H1 (cell line): ENCODE data around the gene FGF21. TPM values are rescaled to one million over a fixed set of nuclear protein-coding genes. Genes with fewer than 3 reads are reported as not detected.

Source experiments
- CTCF ChIA-PET: fragments of 300-600 bp; sonication (Branson Sonifier 250); formaldehyde crosslinking; loops from one replicate; lab custom pipeline; 2021; ENCODE audit not compliant: partially characterized antibody; lab: Charles Lee
- POLR2A ChIA-PET: fragments of 300-600 bp; sonication (Branson Sonifier 250); formaldehyde crosslinking; loops from one replicate; lab custom pipeline; 2021; ENCODE audit warnings: inconsistent platforms; ENCODE audit not compliant: partially characterized antibody; lab: Charles Lee
- DNase-seq, 2 experiments: peaks; one replicate each; pipeline versions ENCODE4 v3.0.0 to v3.0.0-alpha.2; 2010 to 2022; ENCODE audit warnings: low spot score in 2 of 2, low read depth in 1 of 2, mixed read lengths in 1 of 2
- FAIRE-seq: peaks from 2 replicates; lab custom pipeline; 2011; peaks lifted over from hg19 to GRCh38; lab: Jason Lieb, UNC
- H2AFZ ChIP-seq: 2 replicates; pipeline ENCODE4 v1.8.1; 2012; ENCODE audit warnings: low read length, inconsistent platforms
- H2AK5ac ChIP-seq: 2 replicates; pipeline ENCODE4 v1.6.1; 2013; ENCODE audit warnings: low read depth, low read length
- H2BK120ac ChIP-seq: replicated peaks from 2 replicates; pipeline ENCODE3; 2013; ENCODE audit warnings: low read depth, low read length, inconsistent platforms
- H2BK12ac ChIP-seq: 2 replicates; pipeline ENCODE4 v1.6.1; 2013; ENCODE audit warnings: low read depth, low read length
- H2BK15ac ChIP-seq: 2 replicates; pipeline ENCODE4 v1.6.1; 2013; ENCODE audit warnings: low read length
- H2BK20ac ChIP-seq: 2 replicates; pipeline ENCODE4 v1.6.1; 2013; ENCODE audit warnings: low read length
- H2BK5ac ChIP-seq: 2 replicates; pipeline ENCODE4 v1.6.1; 2013; ENCODE audit warnings: low read depth, low read length
- H3K14ac ChIP-seq: 2 replicates; pipeline ENCODE4 v1.6.1; 2013; ENCODE audit warnings: inconsistent platforms; ENCODE audit not compliant: insufficient read length
- H3K18ac ChIP-seq: 2 replicates; pipeline ENCODE4 v1.6.1; 2013; ENCODE audit warnings: low read length; ENCODE audit errors: extremely low read depth
- H3K23ac ChIP-seq: 2 replicates; pipeline ENCODE4 v1.6.1; 2013; ENCODE audit warnings: inconsistent platforms; ENCODE audit not compliant: insufficient read length
- H3K23me2 ChIP-seq: 2 replicates; pipeline ENCODE4 v1.6.1; 2013; ENCODE audit warnings: low read depth, low read length
- H3K27ac ChIP-seq: 2 replicates; pipeline ENCODE4 v1.6.1; 2011; ENCODE audit warnings: low read depth, low read length, inconsistent platforms
- H3K27me3 ChIP-seq, 4 experiments: replicated peaks in 1 of 4; 1 replicate in 1 of 4; 2 replicates in 3 of 4; pipeline versions ENCODE4 v1.6.1 to v1.8.1; 2011 to 2013; ENCODE audit warnings: low read length in 3 of 4, mild to moderate bottlenecking in 3 of 4, inconsistent platforms in 2 of 4, mixed read lengths in 2 of 4, moderate library complexity in 1 of 4; ENCODE audit not compliant: control insufficient read depth in 3 of 4, insufficient read depth in 3 of 4; ENCODE audit errors: extremely low read depth in 1 of 4
- H3K36me3 ChIP-seq, 4 experiments: 2 replicates each; pipeline versions ENCODE4 v1.6.1 to v1.8.1; 2011 to 2013; ENCODE audit warnings: mild to moderate bottlenecking in 4 of 4, low read length in 3 of 4, moderate library complexity in 2 of 4, control low read depth in 1 of 4, inconsistent platforms in 1 of 4; ENCODE audit not compliant: insufficient read depth in 4 of 4, control insufficient read depth in 2 of 4
- H3K4ac ChIP-seq: replicated peaks from 2 replicates; pipeline ENCODE3; 2013; ENCODE audit warnings: low read length, low read depth, mixed read lengths, inconsistent platforms; ENCODE audit not compliant: insufficient read length
- H3K4me1 ChIP-seq, 4 experiments: replicated peaks in 1 of 4; 1 replicate in 1 of 4; 2 replicates in 3 of 4; pipeline versions ENCODE4 v1.6.1 to v1.8.1; 2011 to 2013; ENCODE audit warnings: low read length in 3 of 4, inconsistent platforms in 2 of 4, mixed read lengths in 1 of 4; ENCODE audit not compliant: insufficient read depth in 4 of 4, control insufficient read depth in 3 of 4
- H3K4me2 ChIP-seq, 2 experiments: 2 replicates each; pipeline versions ENCODE4 v1.6.1 to v1.8.1; 2011 to 2013; ENCODE audit warnings: low read depth in 2 of 2, low read length in 2 of 2, control low read depth in 1 of 2, inconsistent platforms in 1 of 2, mild to moderate bottlenecking in 1 of 2; ENCODE audit not compliant: insufficient read depth in 1 of 2
- H3K4me3 ChIP-seq, 4 experiments: fragments of 200-600, 300-600 bp in 1 of 4; sonication (generic), shearing (Covaris generic), sonication (Bioruptor Twin) in 1 of 4; 2 replicates each; pipeline versions ENCODE4 v1.5.1 to v1.8.1; 2011 to 2016; ENCODE audit warnings: low read length in 4 of 4, low read depth in 3 of 4, control low read depth in 2 of 4, inconsistent platforms in 2 of 4, mild to moderate bottlenecking in 2 of 4, mixed read lengths in 1 of 4, moderate library complexity in 1 of 4; ENCODE audit not compliant: insufficient read depth in 2 of 4; ENCODE audit errors: extremely low read depth in 1 of 4
- H3K56ac ChIP-seq: replicated peaks from 2 replicates; pipeline ENCODE3; 2013; ENCODE audit warnings: low read depth, mild to moderate bottlenecking, mixed read lengths, low read length, inconsistent platforms; ENCODE audit not compliant: insufficient read length
- H3K79me1 ChIP-seq: 2 replicates; pipeline ENCODE4 v1.6.1; 2013; ENCODE audit warnings: low read depth, low read length, control low read depth
- H3K79me2 ChIP-seq, 2 experiments: 2 replicates each; pipeline versions ENCODE4 v1.6.1 to v1.8.1; 2012 to 2013; ENCODE audit warnings: low read length in 2 of 2, mild to moderate bottlenecking in 2 of 2, inconsistent platforms in 1 of 2; ENCODE audit not compliant: insufficient read depth in 2 of 2, control insufficient read depth in 1 of 2
- H3K9ac ChIP-seq, 4 experiments: replicated peaks in 1 of 4; 1 replicate in 1 of 4; 2 replicates in 3 of 4; pipeline versions ENCODE4 v1.6.1 to v1.8.1; 2011 to 2013; ENCODE audit warnings: low read depth in 3 of 4, low read length in 3 of 4, control low read depth in 2 of 4, mild to moderate bottlenecking in 2 of 4, moderate library complexity in 2 of 4, inconsistent platforms in 1 of 4; ENCODE audit errors: extremely low read depth in 1 of 4
- H3K9me3 ChIP-seq, 2 experiments: 2 replicates each; pipeline versions ENCODE4 v1.6.1 to v1.8.1; 2012 to 2013; ENCODE audit warnings: mild to moderate bottlenecking in 2 of 2, moderate library complexity in 2 of 2, control low read depth in 1 of 2, inconsistent platforms in 1 of 2, low read depth in 1 of 2, low read length in 1 of 2, mixed read lengths in 1 of 2; ENCODE audit not compliant: insufficient read depth in 2 of 2
- H4K20me1 ChIP-seq, 2 experiments: replicated peaks in 1 of 2; 2 replicates each; pipeline versions ENCODE3 to v1.8.1; 2011 to 2013; ENCODE audit warnings: inconsistent platforms in 2 of 2, low read length in 2 of 2, mild to moderate bottlenecking in 1 of 2; ENCODE audit not compliant: insufficient read depth in 2 of 2, control insufficient read depth in 1 of 2
- H4K5ac ChIP-seq: 2 replicates; pipeline ENCODE4 v1.6.1; 2013; ENCODE audit warnings: low read length, low read depth, mixed read lengths, inconsistent platforms; ENCODE audit not compliant: insufficient read length
- H4K8ac ChIP-seq: 2 replicates; pipeline ENCODE4 v1.8.0; 2013; ENCODE audit warnings: mild to moderate bottlenecking, moderate library complexity, low read length, inconsistent platforms; ENCODE audit not compliant: insufficient read depth; ENCODE audit errors: extremely low read depth
- H4K91ac ChIP-seq: replicated peaks from 2 replicates; pipeline ENCODE3; 2013; ENCODE audit warnings: low read length, mixed read lengths, inconsistent platforms; ENCODE audit not compliant: insufficient read length
- ASH2L ChIP-seq: fragments of 200-600, 300-600 bp; sonication (generic); IDR thresholded peaks from one replicate; pipeline ENCODE4 v1.7.1; 2017; ENCODE audit warnings: low read length
- CEBPB ChIP-seq: IDR thresholded peaks from 2 replicates; pipeline ENCODE4 v1.6.1; 2012; ENCODE audit warnings: low read depth, low read length
- CHD2 ChIP-seq: IDR thresholded peaks from 2 replicates; pipeline ENCODE4 v1.6.1; 2012; ENCODE audit warnings: low read length, improper control_type of control experiment
- HDAC6 ChIP-seq: IDR thresholded peaks from one replicate; pipeline ENCODE4 v1.7.1; 2012; ENCODE audit warnings: low read depth, mild to moderate bottlenecking, inconsistent platforms, low read length, moderate library complexity
- NRF1 ChIP-seq: IDR thresholded peaks from 2 replicates; pipeline ENCODE4 v1.6.1; 2011; ENCODE audit warnings: mild to moderate bottlenecking, low read depth, low read length, improper control_type of control experiment
- POLR2AphosphoS5 ChIP-seq: IDR thresholded peaks from 2 replicates; pipeline ENCODE4 v1.6.1; 2011; ENCODE audit warnings: low read depth, low read length
- RXRA ChIP-seq: IDR thresholded peaks from 2 replicates; pipeline ENCODE4 v1.6.1; 2011; ENCODE audit warnings: low read depth, mild to moderate bottlenecking, low read length, moderate library complexity; ENCODE audit not compliant: insufficient read depth
- SIN3A ChIP-seq, 2 experiments: IDR thresholded peaks in 1 of 2; conservative IDR thresholded peaks in 1 of 2; 2 replicates each; pipeline ENCODE4 v1.6.1; 2011 to 2012; ENCODE audit warnings: low read length in 2 of 2, improper control_type of control experiment in 1 of 2, low read depth in 1 of 2, mild to moderate bottlenecking in 1 of 2
- SP2 ChIP-seq: IDR thresholded peaks from 2 replicates; pipeline ENCODE4 v1.6.1; 2012; ENCODE audit warnings: mild to moderate bottlenecking, low read length, inconsistent platforms
- TEAD4 ChIP-seq: IDR thresholded peaks from 2 replicates; pipeline ENCODE4 v1.6.1; 2012; ENCODE audit warnings: low read depth, low read length, inconsistent platforms, mixed read lengths
- WGBS, 2 experiments: shearing (Covaris generic) in 1 of 2; methylation state at CpG; one replicate each; pipeline versions ENCODE4 v1.1.6 to v1.1.7; 2013 to 2015; ENCODE audit warnings: low lambda C conversion rate in 2 of 2, mixed read lengths in 2 of 2, inconsistent platforms in 1 of 2, low coverage in 1 of 2, missing lambda C conversion rate in 1 of 2; ENCODE audit not compliant: insufficient replicate concordance in 2 of 2, insufficient coverage in 1 of 2, insufficient read length in 1 of 2; ENCODE audit errors: extremely low coverage in 1 of 2, missing lambda C conversion rate in 1 of 2; 5-methylcytosine and 5-hydroxymethylcytosine counted together
- polyA plus RNA-seq, 7 experiments: library from polyadenylated mRNA; depleted of rRNA in 3 of 7; stranded (reverse) in 5 of 7; unstranded in 2 of 7; fragments of >200 nt in 5 of 7; fragments of 200-250 nt in 2 of 7; gene quantifications; 1 replicate in 5 of 7; 2 replicates in 1 of 7; 4 replicates in 1 of 7; pipeline versions ENCODE4 v1.2.1 to v1.2.3, GENCODE V29; 2011 to 2013; ENCODE audit warnings: missing spikeins in 2 of 7, mixed read lengths in 2 of 7
- total RNA-seq: library from RNA; stranded (reverse); fragmentation: NEBNext Ultra II Directional; extraction: Animal tissue kit (Norgen Biotek cat#: 25700); gene quantifications from 2 replicates; pipeline ENCODE4 v1.2.1, GENCODE V29; 2021
- TF ChIP-seq, protein P1 (sequence below), 3 experiments: IDR thresholded peaks; 1 replicate in 2 of 3; 2 replicates in 1 of 3; pipeline versions ENCODE4 v1.5.1 to v1.6.1; 2011; ENCODE audit warnings: low read length in 3 of 3, mild to moderate bottlenecking in 3 of 3, inconsistent platforms in 2 of 3, low read depth in 1 of 3, moderate library complexity in 1 of 3; ENCODE audit not compliant: insufficient read depth in 1 of 3; ENCODE audit errors: control extremely low read depth in 1 of 3

Gene FGF21
- total and polyA plus RNA-seq, 2 of the 8 experiments (the other 6 are each of a cell fraction or from before 2014, with no cell fraction given): 0.48 to 0.80 TPM

GRCh38 chr19:48768994-48769713 lies 13.8 kb downstream of the FGF21 start:
- ChIA-PET POLR2A (interaction anchor here (0.7 to 5.0 kb wide), 7 partner anchors 10 to 123 kb away, joined by 3 to 39 read pairs (median 6); partner anchors contain the start of genes CA11 and FUT2), CTCF (interaction anchor here (0.6 to 2.2 kb wide), 8 partner anchors 11 to 167 kb away, joined by 3 to 8 read pairs (median 4); no protein-coding TSS in a partner anchor)
- no peaks in the 10 kb centered on the region for H3K23me2 ChIP-seq
- no peak overlapping the region for H3K27ac ChIP-seq
- H4K8ac ChIP-seq: no peak overlapping the region; the same call in 1 of the 2 replicates
- H3K23ac ChIP-seq: no peak overlapping the region
- H2BK20ac ChIP-seq: no peak overlapping the region
- no peak overlapping the region for H2BK12ac ChIP-seq
- H3K79me2 ChIP-seq: no peaks in the 10 kb centered on the region
- H3K4me3 ChIP-seq: no peak overlapping the region
- no peaks in the 10 kb centered on the region for H3K4me1 ChIP-seq
- H4K20me1 ChIP-seq: no peaks in the 10 kb centered on the region
- H3K4me2 ChIP-seq: no peak overlapping the region
- no peak overlapping the region for H3K18ac ChIP-seq
- no peaks in the 10 kb centered on the region for H3K79me1 ChIP-seq
- WGBS, 2 experiments: 89% methylated on average over 11 of the region's 11 CpGs; no CpG with 5 or more reads in 1 of the 2 experiments
- H4K91ac ChIP-seq: no peak overlapping the region
- H2AK5ac ChIP-seq: no peak overlapping the region
- H2BK120ac ChIP-seq: no peak overlapping the region
- no peaks in the 10 kb centered on the region for H3K27me3 ChIP-seq
- DNase-seq (no peak), FAIRE-seq (no peak)
- H4K5ac ChIP-seq: no peak overlapping the region
- H2BK5ac ChIP-seq: no peak overlapping the region
- H3K9ac ChIP-seq: no peak overlapping the region
- no peak overlapping the region for H2AFZ ChIP-seq
- H3K14ac ChIP-seq: no peak overlapping the region
- no peaks in the 10 kb centered on the region for H3K36me3 ChIP-seq
- H3K4ac ChIP-seq: no peak overlapping the region
- H3K56ac ChIP-seq: no peak overlapping the region
- no peaks in the 10 kb centered on the region for H3K9me3 ChIP-seq
- no peak overlapping the region for H2BK15ac ChIP-seq
- TF ChIP-seq CEBPB: no peak
- no peak for TF ChIP-seq POLR2AphosphoS5
- TF ChIP-seq NRF1: no peak
- no peak for TF ChIP-seq ASH2L
- no peak for TF ChIP-seq HDAC6
- TF ChIP-seq SIN3A (conservative IDR thresholded peaks at IDR 0.05 in 1 of 2, IDR thresholded peaks at IDR 0.05 in 1 of 2; ENCODE audit: low read depth in 1 of 2, low read length in 2 of 2): no peak
- TF ChIP-seq, protein P1, sequence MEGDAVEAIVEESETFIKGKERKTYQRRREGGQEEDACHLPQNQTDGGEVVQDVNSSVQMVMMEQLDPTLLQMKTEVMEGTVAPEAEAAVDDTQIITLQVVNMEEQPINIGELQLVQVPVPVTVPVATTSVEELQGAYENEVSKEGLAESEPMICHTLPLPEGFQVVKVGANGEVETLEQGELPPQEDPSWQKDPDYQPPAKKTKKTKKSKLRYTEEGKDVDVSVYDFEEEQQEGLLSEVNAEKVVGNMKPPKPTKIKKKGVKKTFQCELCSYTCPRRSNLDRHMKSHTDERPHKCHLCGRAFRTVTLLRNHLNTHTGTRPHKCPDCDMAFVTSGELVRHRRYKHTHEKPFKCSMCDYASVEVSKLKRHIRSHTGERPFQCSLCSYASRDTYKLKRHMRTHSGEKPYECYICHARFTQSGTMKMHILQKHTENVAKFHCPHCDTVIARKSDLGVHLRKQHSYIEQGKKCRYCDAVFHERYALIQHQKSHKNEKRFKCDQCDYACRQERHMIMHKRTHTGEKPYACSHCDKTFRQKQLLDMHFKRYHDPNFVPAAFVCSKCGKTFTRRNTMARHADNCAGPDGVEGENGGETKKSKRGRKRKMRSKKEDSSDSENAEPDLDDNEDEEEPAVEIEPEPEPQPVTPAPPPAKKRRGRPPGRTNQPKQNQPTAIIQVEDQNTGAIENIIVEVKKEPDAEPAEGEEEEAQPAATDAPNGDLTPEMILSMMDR (IDR thresholded peaks at IDR 0.05; ENCODE audit: control extremely low read depth in 1 of 3, insufficient read depth in 1 of 3, low read depth in 1 of 3, low read length in 3 of 3): no peak
- TF ChIP-seq TEAD4: no peak
- TF ChIP-seq CHD2: no peak
- TF ChIP-seq RXRA: no peak
- no peak for TF ChIP-seq SP2
